ENCODE measurements around the gene GULP1. TPM values are rescaled to one million over a fixed set of nuclear protein-coding genes. Genes with fewer than 3 reads are reported as not detected.

GULP1 gene
- total and polyA plus RNA-seq, 2 of the 4 experiments (the other 2 are of a cell fraction), result 24.4 to 40.1 TPM

- CTCF ChIA-PET, result no interaction called here
- WGBS, 2 experiments (ENCODE audit: extremely low coverage in 2 of 2, insufficient read length in 1 of 2), result 96% methylated on average over 2 of the region's 4 CpGs; no CpG with 5 or more reads in 1 of the 2 experiments
- no TSS peak for BruUV-seq (replicated peaks)
These were observed 269.9 kb downstream of the GULP1 start for GRCh38 chr2:188561473-188561979.

More at GRCh38 chr2:188561473-188561979, 269.9 kb downstream of the GULP1 start:
- Histone ChIP-seq H2AK5ac (ENCODE audit: low read depth, low read length) (no peak overlapping the region), H3K4me2 (ENCODE audit: low read depth, low read length) (no peak overlapping the region), H3K4ac (ENCODE audit: low read depth, low read length) (no peak overlapping the region), H3K18ac (ENCODE audit: low read depth, low read length) (no peak overlapping the region), H2BK15ac (ENCODE audit: low read depth, low read length) (no peak overlapping the region), H3K14ac (replicated peaks; ENCODE audit: low read depth, low read length) (no peak overlapping the region), H4K20me1 (ENCODE audit: insufficient read depth, low read length) (no peaks in the 10 kb centered on the region), H3K27me3 (ENCODE audit: control insufficient read depth, insufficient read depth, low read length) (no peaks in the 10 kb centered on the region), H3K9ac (ENCODE audit: low read depth, low read length) (no peak overlapping the region), H2AFZ (replicated peaks; ENCODE audit: low read length, poor library complexity) (no peak overlapping the region), H3K23ac (ENCODE audit: low read depth, low read length) (no peak overlapping the region), H2BK120ac (ENCODE audit: low read depth, low read length) (no peak overlapping the region), H2AK9ac (replicated peaks; ENCODE audit: low read depth, low read length, poor library complexity) (no peak overlapping the region), H3K27ac (ENCODE audit: insufficient read depth, low read length) (no peak overlapping the region), H3K56ac (ENCODE audit: extremely low read depth, insufficient read depth, low read length) (no peak overlapping the region), H3K36me3 (ENCODE audit: control insufficient read depth, insufficient read depth, low read length) (peaks cover 1% of the 10 kb centered on the region; the same call in 1 of the 2 replicates), H4K91ac (ENCODE audit: insufficient read depth, low read depth, low read length) (no peak overlapping the region), H3K4me1 (ENCODE audit: control insufficient read depth, insufficient read depth, low read length) (no peaks in the 10 kb centered on the region), H3K9me1 (ENCODE audit: insufficient read depth, low read length) (peaks cover 7% of the 10 kb centered on the region; the same call in 1 of the 2 replicates), H3K4me3 (ENCODE audit: insufficient read depth, low read depth, low read length) (no peak overlapping the region), H2BK20ac (ENCODE audit: low read depth, low read length) (no peak overlapping the region), H4K8ac (ENCODE audit: low read depth in 2 of 2, low read length in 2 of 2) (no peak overlapping the region), H2BK5ac (ENCODE audit: low read depth, low read length, poor library complexity, severe bottlenecking) (no peak overlapping the region), H4K5ac (ENCODE audit: low read depth, low read length) (no peak overlapping the region), H3K79me1 (ENCODE audit: low read depth in 1 of 2, low read length in 2 of 2) (no peaks in the 10 kb centered on the region), H3K9me3 (ENCODE audit: control insufficient read depth, insufficient read depth, low read length) (peaks cover 2% of the 10 kb centered on the region; the same call in 1 of the 2 replicates)
- in situ Hi-C loops (cut with MboI; ENCODE audit: low sequenced_read_pairs) (no loop called here), intact Hi-C loops (cut with micrococcal nuclease) (no loop called here), dilution Hi-C loops (cut with HindIII; ENCODE audit: low sequenced_read_pairs, unreplicated experiment) (no loop called here)
- no peak for TF ChIP-seq CHD1 (IDR thresholded peaks at IDR 0.05; ENCODE audit: low read depth, low read length)
- TF ChIP-seq MXI1 (IDR thresholded peaks at IDR 0.05; ENCODE audit: borderline replicate concordance, low read depth, low read length), result no peak
- TF ChIP-seq POLR2A (IDR thresholded peaks at IDR 0.05; ENCODE audit: low read depth, low read length), result no peak
- no peak for TF ChIP-seq BHLHE40 (IDR thresholded peaks at IDR 0.05; ENCODE audit: low read depth, low read length)
- no peak for TF ChIP-seq USF2 (IDR thresholded peaks at IDR 0.05; ENCODE audit: low read depth, low read length)
- TF ChIP-seq FOS (IDR thresholded peaks at IDR 0.05; ENCODE audit: low read depth, low read length), result no peak
- TF ChIP-seq ELK1 (IDR thresholded peaks at IDR 0.05; ENCODE audit: borderline replicate concordance, low read depth, low read length), result no peak
- TF ChIP-seq NFE2L2 (IDR thresholded peaks at IDR 0.05; ENCODE audit: low read depth, low read length), result no peak
- TF ChIP-seq RCOR1 (IDR thresholded peaks at IDR 0.05; ENCODE audit: insufficient replicate concordance, low read length), result no peak
- no peak for TF ChIP-seq MAFK (IDR thresholded peaks at IDR 0.05; ENCODE audit: low read depth, low read length)
- no peak for TF ChIP-seq MAZ (IDR thresholded peaks at IDR 0.05; ENCODE audit: borderline replicate concordance, low read depth, low read length)
- TF ChIP-seq CEBPB (IDR thresholded peaks at IDR 0.05; ENCODE audit: low read depth, low read length), result no peak
- ATAC-seq (ENCODE audit: low read depth), result no peak
- POLR2A ChIA-PET (ENCODE audit: unreplicated experiment), result no interaction called here
- DNase-seq, result no peak
